HG03097 (cell line): Measurements from ENCODE around the gene FAM98B.

ENCODE experiments used
- ATAC-seq: cut with Tn5 transposase; IDR thresholded peaks from one replicate; pipeline ENCODE4 v1.9.1; 2021; ENCODE audit not compliant: unreplicated experiment, low FRiP score

FAM98B gene

GRCh38 chr15:38534691-38535090 lies 80.8 kb downstream of the FAM98B start:
- ATAC-seq = no peak

GRCh38 chr15:38535491-38536200 lies 81.7 kb downstream of the FAM98B start:
- ATAC-seq = no peak

GRCh38 chr15:38536201-38536676 lies 82.3 kb downstream of the FAM98B start:
- ATAC-seq = no peak
